HG03045 (cell line): ENCODE measurements around the gene LDOC1.
"Not testable (repeated sequence)": the region's sequence is repeated elsewhere in the genome, so short reads cannot be mapped to it uniquely, and the experiment has no call there.

Experiments
- ATAC-seq: cut with Tn5 transposase; IDR thresholded peaks from one replicate; pipeline ENCODE4 v1.9.1; 2021; ENCODE audit warnings: mild to moderate bottlenecking, moderate library complexity; ENCODE audit not compliant: unreplicated experiment

Gene LDOC1

DNA sequence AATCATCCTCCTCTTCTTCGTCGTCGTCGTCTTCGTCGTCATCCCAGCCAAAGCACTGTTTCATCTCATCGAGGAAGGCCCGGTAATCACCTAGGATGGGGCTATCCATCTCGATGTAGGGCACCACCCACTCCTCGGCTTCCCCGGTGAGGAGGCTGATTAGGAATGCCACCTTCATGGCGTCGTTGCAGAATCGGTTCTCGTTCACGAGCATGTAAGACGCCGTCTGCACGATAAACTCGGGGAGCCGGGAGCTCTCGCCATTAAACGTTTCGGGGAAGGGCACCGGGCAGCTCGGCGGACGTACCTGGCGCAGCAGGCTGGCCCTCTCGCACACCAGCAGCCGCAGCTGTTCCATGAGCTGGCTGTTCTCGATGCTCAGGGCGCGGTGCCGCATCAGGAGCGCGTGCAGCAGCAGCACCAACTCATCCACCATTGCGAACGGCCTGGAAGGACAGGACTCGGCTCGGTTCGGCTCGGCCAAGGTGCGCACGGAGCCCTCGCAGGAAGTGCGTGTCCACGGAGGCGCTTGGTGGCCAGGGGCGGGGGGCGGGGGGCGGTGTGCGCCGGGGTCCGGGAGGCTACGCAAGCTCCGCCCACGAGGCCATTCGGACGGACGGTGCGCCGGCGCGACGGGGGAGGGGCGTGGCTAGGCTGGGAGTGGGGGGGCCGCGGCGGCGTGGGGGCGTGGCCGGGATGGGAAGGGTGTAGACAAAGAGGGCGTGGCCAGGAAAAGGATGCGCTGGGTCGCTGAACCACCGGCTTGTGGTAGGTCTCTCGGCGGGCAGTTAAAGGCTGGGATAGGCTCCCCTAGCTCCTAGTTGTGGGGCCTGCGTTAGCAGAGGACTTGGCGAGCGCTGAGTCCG is at the start of gene LDOC1:
Gene LDOC1 (minus strand): TSS at position 544 of the 866 bp plus-strand sequence. CDS start 108 bp downstream, at position 436.
- ATAC-seq: no peak

DNA sequence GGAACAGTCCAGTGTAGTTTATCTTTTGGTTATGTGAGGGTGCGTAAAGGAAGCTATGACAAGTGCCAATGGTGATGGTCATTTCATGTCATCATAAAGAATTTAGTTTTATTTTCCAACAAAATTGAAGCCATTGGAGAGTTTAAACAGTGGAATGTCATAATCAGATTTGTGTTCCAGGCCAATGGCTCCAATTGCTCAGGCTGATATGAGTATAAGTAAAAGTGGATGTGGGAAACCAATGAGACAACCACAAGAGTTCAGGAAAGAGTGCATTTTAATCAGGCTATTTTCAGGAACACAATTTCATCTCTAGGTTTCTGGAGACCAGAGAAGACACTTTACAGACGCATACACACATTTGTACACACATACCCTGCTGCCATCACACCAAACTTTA is 44.7 kb upstream of the LDOC1 start:
- ATAC-seq: no peak

DNA sequence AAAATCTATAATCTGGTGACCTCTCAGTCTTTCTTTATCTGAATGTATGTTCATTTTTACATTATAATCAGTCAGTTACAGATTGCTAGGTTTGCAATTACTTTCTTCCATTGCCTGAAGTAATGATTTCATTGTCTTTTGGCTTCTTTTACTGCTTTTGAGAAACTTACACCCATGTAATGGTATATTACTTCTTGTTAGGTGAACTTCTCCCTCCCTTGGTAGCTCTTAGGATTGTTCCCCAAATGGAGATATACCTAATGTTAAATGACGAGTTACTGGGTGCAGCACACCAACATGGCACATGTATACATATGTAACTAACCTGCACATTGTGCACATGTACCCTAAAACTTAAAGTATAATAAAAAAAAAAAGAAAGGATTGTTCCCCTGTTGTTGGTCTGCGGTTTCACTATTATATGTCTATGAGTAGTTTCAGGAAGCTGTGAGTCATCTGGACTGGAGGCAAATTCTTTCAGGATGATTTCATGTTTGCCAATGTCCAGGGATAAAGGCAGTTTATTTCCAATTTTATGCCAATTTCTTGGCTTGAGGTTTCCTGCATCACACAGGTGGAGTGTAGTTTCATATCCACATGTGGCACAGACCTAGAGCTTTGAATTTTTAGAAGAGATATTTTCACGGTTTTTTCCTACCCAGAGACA is 43.5 kb upstream of the LDOC1 start:
- no peak for ATAC-seq

DNA sequence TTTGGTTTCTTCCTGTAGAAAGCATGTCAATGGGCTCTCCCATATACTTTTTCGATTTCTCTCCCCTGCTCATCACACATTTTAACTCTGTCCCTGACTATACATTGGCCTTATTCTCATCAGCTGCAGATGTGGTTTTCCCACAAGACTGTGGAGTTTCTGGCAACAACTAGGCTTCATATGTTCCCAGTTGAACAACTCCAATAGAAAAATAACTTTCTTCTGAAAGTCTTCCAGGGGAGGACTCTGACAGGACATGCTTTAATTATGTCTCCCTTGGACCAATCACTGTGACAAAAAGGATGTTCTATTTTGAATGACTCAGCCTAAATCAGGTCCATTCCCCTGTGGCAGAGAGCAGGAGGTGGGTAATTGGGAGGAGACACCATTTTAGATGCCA is 37.3 kb upstream of the LDOC1 start:
- ATAC-seq: no peak

DNA sequence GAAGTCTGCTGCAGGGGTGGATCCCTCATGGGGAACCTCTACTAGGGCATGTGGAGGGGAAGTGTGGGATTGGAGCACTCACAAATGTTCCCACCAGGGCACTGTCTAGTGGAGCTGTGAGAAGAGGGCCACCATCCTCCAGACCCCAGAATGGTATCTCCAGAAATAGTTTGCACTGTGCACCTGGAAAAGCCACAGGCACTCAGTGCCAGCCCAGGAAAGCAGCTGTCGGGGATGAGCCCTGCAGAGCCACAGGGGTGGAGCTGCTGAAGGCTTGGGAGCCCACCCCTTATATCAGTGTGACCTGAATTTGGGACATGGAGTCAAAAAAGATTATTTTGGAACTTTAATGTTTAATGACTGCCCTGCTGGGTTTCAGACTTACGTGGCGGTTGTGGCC is 25.0 kb upstream of the LDOC1 start:
- no peak for ATAC-seq

DNA sequence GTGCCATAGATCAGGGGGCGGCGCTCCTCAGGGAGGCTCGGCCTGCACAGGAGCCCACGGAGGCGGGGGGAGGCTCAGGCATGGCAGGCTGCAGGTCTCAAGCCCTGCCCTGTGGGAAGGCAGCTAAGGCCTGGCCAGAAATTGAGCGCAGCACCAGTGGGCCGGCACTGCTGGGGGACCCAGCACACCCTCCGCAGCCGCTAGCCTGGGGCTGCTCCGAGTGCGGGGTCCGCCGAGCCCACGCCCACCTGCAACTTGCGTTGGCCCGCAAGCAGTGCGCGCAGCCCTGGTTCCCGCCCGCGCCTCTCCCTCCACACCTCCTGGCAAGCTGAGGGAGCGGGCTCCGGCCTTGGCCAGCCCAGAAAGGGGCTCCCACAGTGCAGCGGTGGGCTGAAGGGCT is 11.6 kb upstream of the LDOC1 start:
- not testable (repeated sequence) for ATAC-seq

DNA sequence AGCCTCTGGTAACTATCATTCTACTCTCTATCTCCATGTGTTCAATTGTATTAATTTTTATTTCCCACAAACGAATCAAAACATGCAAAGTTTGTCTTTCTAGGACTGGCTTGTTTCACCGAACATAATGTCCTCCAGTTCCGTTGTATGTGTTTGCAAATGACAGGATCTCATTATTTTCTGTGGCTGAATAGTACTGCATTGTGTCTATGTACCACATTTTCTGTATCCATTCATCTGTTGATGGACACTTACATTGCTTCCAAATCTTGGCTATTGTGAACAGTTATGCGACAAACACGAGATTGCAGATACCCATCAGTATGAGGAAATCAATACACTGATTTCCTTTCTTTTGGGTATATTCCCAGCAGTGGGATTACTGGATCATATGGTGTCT is 8.4 kb upstream of the LDOC1 start:
- ATAC-seq: no peak

DNA sequence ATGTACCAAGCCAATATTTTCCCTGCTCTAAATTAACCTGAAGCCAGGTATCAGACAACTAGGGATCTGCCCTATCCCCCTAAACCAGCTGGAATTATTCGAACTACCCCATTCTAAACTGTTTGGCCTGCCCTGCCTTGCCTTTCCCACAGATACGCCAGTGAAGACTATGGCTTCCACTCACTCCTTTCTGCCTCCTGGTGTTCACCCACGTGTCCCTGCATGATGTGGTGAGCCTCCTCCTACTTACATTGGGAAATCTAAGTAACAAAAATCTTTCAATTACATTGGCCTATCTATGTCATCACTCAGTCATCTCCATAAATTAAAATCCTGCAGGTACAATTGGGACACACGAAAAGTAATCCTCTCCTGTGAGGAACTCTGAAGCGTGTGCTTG is 6.1 kb upstream of the LDOC1 start:
- ATAC-seq: no peak

DNA sequence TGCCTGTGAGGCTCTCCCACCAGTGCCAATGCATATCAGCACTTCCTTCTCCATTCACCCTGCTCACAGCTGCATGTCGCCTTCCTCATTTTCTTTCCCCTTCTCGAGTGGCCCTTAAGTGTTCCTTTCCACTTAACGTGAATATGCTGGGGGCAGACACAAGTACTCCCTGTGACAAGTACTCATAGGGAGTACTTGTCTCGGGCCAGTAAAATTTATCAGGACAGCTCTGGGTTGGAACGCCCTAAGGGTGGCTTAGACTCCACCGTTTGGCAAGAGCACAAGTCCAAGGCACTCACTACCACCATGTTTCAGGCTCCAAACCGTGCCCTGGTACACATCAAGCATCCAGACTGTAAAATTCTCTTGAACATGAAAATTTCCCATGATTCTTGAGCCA is 3.9 kb upstream of the LDOC1 start:
- no peak for ATAC-seq

DNA sequence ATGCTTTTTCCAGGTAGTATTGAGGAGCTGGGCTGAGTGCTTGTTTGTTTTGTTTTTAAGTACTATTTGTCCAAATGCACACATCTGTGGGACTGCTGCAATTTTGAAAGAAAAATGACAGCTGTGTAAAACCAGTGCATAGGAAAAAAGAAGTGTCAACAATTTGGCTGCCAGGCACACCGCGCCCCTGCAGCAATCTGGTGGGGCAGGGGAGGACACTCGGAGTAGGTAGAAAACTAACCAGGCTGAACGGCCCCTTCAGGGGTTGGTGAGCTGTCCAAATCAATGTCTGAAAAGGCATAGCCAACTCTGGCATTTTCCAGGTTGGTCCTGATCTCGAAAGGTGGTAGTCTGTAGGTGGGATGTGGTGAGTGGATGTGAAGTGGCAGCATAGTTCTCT is 1.1 kb downstream of the LDOC1 start:
- no peak for ATAC-seq

DNA sequence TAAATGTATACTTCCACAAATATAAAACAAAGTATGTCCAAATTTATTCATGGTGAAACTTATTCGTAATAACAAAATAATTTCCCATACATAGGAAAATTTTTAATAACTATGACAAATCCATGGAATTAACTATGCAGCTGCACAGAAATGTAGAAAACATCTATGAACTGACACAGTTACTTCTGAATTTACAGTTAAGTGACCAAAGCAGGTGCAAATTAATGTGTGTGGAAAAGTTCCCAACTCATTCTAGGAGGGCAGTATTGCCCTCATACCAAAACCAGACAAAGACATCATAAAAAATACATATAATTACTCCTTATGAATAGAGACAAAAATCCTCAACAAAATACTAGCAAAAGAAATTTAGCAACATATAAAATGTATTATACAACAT is 12.5 kb downstream of the LDOC1 start:
- ATAC-seq: no peak

DNA sequence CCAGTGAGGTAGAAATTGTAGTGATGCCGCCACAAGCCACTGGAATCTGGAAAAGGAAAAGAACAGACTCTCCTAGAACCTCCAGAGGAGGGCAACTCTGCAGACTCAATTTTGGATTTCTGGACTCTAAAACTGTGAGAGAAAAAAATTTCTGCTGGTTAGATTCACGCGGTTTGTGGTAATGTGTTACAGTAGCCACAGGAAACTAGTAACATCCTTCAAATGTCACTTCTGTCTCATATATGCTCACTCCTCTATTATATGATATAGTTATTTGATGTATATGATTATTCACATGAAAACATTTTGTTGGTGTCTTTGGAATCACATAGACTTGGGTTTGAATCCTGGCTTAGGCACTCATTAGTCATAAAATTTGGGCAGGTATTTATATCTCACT is 18.8 kb downstream of the LDOC1 start:
- no peak for ATAC-seq

DNA sequence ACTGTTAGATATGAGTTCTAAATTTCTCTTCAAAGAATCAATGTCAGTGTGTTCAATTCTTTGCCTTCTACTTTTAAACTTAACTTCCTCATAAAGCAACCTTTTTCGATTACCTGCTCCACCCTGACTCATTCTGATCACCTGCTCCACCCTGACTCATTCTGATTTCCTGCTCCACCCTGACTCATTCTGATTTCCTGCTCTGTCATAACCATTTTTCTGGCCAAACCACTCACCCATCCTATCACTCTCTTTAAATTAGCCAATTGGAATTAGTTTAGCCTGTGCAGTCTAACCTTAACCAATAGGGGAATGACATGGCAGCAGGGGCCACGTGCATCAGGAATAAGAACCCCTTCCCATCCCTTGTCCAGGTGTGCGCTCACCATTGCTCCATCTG is 21.7 kb downstream of the LDOC1 start:
- not testable (repeated sequence) for ATAC-seq

DNA sequence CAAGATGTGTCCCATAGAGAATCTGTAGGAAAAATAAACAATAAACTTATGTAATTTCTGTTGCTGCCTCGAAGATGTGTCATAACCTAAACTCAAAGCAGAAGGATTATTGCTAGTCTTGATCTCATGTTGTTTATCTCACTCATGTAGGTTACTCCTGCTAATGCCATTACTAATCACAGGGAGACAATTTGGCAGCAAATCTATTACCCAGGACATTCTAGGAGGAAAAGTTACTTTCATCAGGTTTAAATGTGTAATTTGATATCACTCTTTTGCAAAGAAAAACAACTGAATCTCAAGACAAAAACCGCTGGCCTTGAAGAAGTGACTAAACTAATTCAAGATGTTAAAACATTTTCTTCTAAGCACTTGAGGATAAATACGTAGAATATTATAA is 34.0 kb downstream of the LDOC1 start:
- ATAC-seq: no peak

DNA sequence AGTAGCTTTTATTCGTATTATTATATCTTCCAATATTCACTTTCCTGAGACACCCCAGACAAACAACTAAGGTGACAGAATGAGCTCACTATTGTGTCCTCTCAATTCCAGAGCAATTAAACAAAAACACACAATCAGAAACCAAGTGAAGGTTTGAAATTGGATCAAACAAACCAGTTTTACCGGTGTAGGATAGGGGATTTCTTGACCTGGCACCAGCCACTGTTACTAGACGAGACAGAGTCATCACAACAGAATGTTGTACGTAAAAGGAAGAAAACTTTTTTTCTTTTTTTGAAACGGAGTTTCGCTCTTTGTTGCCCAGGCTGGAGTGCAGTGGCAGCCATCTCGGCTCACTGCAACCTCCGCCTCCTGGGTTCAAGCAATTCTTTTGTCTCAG is 43.7 kb downstream of the LDOC1 start:
- ATAC-seq: no peak

DNA sequence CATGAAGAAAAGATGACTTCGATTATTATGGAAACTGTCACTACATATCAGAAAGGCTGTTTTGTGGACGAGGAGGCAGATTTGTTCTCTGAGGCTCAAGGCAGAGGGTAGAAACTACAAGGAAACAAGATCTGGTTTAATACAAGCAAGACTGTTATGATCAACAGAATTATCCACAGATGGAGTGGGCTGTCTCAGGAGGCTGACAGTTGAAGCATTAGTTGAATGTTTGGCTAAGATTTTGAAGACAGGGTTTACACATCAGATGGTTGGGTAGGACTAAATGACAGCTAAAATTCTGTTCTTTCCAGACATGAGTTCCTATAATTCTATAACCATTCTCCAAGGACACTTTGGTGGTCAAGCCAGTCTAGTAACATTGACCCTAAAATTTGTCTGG is 49.8 kb downstream of the LDOC1 start:
- no peak for ATAC-seq
